HTERT RPE-1 (cell line): Measurements from ENCODE around the gene SEC31A.
"Not testable (repeated sequence)": the region's sequence is repeated elsewhere in the genome, so short reads cannot be mapped to it uniquely, and the experiment has no call there.

Experiments used
- in situ Hi-C: fragments of 300-500 bp; cut with MboI; formaldehyde crosslinking; loops from 4 replicates; pipeline ENCODE4 v1.14.3; 2020; ENCODE audit warnings: low sequenced_read_pairs

Gene SEC31A

DNA sequence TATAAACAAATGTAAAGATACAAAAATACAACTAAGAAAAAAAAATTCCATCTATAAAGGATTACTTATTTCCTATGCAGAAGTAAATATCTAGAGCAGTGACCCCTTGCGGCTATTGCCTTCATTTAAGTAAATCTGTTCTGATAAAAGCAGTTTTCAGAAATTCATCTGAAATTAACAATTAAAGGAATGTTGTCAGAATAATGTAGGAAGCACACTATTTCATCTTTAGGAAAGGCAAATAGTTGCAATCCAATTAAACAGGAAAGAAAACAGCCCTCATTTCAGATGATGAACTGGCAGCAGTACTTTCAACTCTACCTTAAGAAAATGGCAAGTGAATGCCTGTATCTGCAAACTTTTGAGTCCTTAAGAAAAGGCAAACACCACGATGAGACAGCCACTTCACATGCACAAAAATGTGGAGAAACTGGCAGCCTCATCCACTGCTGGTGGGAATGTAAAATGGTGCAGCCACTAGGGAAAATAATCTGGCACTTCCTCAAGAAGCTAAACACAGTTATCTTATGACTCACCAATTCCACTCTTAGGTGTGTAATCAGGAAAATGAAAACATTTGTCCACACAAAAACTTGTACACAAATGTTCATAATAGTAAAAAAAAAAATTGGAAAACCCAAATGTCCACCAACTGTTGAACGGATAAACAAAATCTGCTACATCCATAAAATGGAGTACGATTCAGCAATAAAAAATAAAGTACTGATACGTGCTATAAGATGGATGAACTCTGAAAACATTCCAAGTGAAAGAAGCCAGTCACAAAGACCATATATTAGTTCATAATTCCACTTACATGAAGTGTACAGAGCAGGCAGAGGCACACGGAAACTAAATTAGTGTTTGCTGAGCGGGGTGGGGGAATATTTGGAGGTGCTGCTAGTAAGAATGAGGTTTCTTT is 7.6 kb upstream of the SEC31A start:
- in situ Hi-C loops = no loop called here

DNA sequence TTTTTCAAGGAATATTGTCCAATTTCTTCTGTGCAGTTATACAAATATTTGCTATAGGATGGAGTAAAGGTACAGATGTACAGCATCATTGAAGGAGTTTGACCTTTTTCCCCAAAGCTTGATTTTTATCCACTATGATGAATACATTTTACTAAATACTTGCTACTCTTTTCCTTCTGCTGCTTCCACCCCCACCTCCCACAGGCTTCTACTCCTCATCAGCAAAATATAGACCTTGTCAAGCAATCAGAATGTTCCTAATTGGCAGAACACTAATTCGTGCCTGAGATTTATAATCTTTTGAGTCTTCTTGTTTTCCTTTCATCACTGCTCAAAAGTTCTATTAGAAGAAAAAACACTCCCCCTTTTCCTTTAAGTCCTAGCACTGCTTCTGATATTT is 5.8 kb upstream of the SEC31A start:
- in situ Hi-C loops = no loop called here

DNA sequence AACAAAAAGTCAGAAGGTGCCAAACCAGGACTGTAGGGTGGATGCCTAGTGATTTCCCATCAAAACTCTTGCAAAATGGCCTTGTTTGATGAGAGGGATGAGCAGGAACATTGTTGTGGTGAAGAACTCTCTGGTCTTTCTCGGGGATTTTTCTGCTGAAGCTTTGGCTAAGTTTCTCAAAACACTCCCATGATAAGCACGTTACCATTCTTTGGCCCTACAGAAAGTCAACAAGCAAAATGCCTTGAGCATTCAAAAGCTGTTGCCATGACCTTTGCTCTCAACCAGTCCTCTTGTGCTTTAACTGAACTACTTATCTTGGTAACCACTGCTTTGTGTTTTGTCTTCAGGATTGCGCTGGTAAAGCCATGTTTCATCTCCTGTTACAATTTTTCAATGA is 3.0 kb upstream of the SEC31A start:
- in situ Hi-C loops = no loop called here

DNA sequence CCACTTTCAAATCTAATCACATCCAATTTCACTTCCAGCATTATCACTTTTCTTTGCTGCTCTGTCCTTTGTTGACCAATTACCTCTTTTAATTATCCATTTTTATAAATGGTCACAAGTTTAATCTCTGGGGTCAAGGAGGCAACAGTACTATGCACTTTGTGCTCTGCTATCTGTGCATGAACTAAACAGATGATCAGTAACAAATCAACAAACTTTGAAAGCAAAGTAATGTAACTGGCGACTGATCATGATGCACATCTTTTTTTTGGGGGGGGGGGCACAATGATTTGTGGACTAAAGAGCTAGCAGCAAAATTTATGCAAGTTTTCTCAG is 1.5 kb upstream of the SEC31A start:
- in situ Hi-C loops = no loop called here

DNA sequence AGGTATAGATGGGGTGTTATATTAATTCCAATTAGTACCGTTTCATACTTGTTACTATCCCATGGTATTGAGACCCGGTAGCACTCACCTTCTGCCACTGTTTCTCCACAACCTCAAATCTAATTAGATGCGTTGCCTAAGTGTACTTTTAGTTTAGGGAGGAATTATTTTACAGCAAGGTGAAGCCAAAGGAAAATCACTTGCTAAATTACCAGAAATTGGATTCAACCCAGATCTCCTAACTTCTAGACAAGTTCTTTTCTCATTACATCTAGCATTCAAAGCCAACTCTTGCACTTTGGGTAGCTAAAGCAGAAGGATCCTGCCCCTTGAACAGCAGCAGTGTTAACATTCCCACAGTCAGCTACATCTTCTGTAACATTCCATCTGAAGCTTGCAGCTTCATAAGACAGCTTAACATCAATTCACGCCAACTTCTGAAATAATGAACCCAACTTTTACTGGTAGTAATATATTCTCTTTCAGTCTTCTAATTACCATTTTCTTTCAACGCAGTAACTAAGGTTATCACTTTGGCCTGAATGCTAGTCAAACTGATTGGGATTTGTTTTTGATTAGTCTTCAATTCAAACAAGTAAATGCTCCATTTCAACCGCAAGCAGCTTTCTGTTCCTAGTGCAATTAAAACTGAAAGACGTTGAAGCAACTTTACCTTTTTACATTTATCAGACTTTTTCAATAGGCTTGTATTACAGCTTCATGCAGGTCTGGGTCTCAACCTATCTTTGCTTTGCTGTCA is 934 bp upstream of the SEC31A start:
- in situ Hi-C loops = no loop called here

DNA sequence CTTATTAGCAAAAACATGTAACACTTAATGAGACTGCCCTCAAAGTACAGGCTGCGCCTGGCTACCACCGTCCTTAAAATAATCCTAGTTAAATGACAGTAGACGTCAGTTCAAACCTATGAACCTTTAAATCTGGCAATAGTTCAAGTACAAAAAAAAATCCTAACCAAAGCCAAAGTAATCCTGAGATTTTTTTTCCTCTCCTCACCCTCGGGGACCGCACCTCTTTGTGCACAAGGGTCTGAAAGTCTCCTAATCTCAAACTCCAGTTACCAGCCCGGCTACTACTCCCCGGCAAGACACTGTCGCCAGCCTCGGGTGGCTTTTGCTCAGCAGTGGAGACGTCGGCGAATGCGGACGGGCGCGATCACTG is 439 bp downstream of the SEC31A start:
- in situ Hi-C loops = no loop called here

- in situ Hi-C loops = no loop called here
These were observed 1.7 kb downstream of the SEC31A start for GRCh38 chr4:82889287-82889686.

DNA sequence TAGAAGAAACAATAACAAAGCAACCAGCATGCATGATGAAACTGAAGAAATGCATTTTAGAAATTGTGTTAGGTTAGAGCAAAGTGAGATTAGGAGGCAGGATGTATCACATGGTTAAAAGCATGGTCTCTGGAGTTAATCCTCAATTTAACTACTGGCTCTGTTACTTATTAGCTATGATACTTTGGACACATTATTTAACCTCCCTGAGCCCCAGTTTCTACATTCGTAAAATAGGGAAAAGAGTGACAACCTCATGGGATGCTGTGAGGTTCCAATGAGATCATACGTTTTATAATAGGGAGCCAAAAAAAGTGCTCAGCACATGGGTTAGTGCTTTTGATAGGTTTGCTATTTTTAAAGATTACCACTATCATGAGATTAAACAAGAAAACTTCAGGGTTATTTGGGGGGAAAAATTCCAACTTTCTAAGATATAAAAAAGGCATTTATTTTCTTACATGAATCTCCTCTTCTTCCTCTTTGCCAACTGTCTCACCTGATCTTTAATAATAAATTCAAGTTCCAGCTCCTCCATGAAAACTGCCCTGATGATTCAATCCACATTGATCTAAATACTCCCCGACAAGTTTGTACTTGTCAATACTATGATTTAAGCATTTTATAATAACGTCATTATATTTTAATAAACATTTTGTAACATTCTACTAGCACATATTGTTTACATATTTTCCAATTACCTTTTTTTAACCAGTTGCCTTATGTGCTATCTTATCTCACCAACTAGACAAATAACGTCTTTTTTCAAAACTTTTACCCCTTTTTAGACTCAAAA is 4.6 kb downstream of the SEC31A start:
- in situ Hi-C loops = no loop called here

DNA sequence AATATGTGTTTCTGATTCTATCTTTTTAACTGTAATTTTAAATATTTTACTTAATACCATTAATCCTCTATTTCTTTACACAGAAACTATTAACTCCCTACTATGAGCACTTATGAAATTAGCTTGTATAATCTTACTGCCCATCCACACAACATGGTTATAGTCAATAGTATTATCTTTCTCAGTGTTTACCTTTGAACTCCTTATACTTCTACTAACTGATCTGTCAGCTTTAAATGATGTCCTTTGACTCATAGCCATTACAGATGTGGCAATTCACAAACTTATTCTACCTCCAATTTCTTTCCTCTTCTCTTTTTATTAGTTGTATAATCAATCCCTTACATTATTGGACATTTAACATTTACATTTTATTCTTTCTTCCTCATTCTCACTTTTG is 5.5 kb downstream of the SEC31A start:
- in situ Hi-C loops = no loop called here

DNA sequence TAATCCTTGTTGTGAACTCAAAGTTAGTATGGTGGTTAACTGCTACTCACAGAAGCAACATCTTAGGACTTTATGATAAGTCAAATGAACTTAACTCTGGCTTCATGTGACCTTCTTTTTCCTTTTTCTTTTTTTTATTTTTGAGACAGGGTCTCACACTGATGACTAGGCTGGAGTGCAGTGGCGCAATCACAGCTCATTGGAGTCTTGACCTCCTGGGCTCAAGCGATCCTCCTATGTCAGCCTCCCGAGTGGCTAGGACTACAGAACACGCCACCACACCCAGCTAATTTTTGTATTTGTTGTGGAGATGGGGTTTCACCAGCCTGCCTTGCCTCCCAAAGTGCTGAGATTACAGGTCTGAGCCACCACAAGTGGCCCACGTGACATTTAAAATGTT is 22.4 kb downstream of the SEC31A start:
- in situ Hi-C loops = no loop called here

- in situ Hi-C loops = no loop called here
These were observed 24.1 kb downstream of the SEC31A start for GRCh38 chr4:82866706-82867385.

GRCh38 chr4:82866033-82866432 is 24.9 kb downstream of the SEC31A start:
- in situ Hi-C loops = not testable (repeated sequence)

DNA sequence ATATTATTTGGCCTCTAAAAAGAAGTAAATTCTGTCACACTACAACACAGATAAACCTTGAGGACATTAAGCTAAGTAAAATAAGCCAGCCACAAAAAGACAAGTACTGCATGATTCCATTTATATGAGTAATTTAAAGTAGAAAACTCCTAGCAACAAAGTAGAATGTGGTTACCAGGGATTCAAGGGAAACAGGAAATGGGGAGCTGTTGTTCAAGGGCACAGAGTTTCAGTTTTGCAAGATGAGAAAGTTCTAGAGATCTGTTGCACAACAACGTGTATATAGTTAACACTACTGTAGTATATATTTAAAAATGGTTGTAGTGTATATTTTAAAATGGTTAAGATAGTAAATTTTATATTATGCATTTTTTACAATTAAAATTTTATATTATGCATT is 25.4 kb downstream of the SEC31A start:
- in situ Hi-C loops = no loop called here

GRCh38 chr4:82864336-82864979 is 26.5 kb downstream of the SEC31A start:
- in situ Hi-C loops = no loop called here

- in situ Hi-C loops = no loop called here
These were observed 29.4 kb downstream of the SEC31A start for GRCh38 chr4:82861529-82861928.

DNA sequence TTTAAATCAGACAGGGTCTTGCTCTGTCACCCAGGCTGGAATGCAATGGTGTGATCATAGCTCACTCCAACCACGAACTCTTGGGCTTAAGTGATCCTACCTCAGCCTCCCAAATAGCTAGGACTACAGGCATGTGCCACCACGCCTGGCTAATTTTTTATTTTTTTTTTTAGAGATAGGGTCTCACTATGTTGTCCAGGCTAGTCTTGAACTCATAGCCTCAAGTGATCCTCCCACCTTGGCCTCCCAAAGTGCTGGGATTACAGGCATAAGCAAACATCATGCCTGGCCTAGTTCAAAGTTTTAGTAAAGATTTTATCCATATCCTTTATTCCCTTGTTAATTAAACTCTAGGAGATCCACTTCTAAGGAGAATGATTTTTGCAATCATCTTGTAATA is 30.5 kb downstream of the SEC31A start:
- in situ Hi-C loops = not testable (repeated sequence)

GRCh38 chr4:82852751-82853285 is 38.1 kb downstream of the SEC31A start:
- in situ Hi-C loops = no loop called here

DNA sequence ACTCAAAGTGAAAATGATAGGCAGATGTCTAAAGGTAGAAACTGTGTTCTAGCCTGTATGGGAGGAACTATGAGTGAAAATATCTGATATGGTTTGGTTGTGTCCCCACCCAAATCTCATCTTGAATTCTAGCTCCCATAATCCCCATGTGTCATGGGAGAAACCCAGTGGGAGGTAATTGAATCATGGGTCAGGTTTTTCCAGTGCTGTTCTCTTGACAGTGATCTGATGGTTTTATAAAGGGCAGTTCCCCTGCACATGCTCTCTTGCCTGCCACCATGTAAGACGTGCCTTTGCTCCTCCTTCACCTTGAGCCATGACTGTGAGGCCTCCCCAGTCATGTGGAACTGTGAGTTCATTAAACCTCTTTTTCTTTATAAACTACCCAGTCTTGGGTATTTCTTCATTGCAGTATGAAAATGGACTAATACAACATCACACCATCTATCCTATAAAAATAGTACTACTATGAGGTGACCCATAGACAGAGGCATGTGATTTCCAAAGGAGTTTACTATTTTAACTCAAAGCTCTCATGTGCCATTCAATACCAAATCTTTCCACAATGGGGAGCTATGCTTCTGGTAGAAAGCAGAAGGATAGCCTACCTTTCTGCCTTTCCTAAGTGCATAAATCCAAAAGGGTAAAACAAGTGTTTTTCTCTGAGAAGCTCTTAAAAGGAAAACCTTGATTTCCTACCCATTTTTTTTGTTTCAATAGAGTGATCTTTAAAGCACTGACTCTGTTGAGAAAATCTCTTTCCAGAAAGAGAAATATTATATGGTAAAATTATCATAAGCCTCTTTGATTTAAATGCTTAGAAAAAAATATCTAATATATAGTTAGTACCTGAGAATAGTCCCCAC is 38.8 kb downstream of the SEC31A start:
- in situ Hi-C loops = no loop called here

DNA sequence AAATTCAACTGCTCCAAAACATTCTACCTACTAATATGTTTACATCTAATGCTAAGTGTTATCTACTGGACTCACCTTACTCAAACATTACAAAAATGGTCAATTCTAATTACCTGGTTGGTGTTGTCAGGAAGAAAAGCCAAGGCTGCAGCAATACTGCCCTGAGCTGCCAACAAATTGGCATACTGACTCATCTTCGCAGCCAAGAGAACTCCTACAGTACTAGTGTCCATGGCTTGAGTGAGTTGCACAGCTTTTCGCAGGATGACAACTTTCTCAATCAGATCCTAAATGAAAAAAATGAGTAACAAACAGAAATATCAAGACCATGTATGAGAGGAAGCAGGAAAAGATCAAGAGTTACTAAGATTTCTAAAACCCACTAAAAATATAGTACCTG is 39.6 kb downstream of the SEC31A start:
- in situ Hi-C loops = no loop called here
